NCI-H82 treated with DMSO at 0.1 percent for 48 hours (cell line): ENCODE measurements around the gene HSPH1.
A peak's percentile ranks its signal among the peaks of the same experiment; 100 is the strongest.
"Not testable (repeated sequence)": the region's sequence is repeated elsewhere in the genome, so short reads cannot be mapped to it uniquely, and the experiment has no call there.

ENCODE experiments used
- DNase-seq: peaks from one replicate; lab custom pipeline; 2025; ENCODE audit not compliant: unreplicated experiment; lab: John Stamatoyannopoulos, UW

HSPH1 gene

DNA sequence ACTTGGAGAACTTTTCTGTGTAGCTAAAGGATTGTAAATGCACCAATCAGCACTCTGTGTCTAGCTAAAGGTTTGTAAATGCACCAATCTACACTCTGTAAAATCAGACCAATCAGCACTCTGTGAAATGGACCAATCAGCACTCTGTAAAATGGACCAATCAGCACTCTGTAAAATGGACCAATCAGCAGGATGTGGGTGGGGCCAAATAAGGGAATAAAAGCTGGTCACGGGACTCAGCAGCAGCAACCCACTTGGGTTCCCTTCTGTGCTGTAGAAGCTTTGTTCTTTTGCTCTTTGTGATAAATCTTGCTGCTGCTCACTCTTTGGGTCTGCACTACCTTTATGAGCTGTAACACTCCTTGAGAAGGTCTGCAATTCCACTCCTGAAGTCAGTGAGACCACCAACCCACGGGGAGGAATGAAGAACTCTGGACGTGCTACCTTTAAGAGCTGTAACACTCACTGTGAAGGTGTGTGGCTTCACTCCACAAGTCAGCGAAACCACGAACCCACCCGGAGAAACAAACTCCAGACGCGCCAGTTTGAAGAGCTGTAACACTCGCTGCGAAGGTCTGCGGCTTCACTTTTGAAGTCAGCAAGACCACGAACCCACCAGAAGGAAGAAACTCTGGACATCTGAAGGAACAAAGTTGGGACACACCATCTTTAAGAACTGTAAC, 16.2 kb upstream of the HSPH1 start:
- not testable (repeated sequence) for DNase-seq

DNA sequence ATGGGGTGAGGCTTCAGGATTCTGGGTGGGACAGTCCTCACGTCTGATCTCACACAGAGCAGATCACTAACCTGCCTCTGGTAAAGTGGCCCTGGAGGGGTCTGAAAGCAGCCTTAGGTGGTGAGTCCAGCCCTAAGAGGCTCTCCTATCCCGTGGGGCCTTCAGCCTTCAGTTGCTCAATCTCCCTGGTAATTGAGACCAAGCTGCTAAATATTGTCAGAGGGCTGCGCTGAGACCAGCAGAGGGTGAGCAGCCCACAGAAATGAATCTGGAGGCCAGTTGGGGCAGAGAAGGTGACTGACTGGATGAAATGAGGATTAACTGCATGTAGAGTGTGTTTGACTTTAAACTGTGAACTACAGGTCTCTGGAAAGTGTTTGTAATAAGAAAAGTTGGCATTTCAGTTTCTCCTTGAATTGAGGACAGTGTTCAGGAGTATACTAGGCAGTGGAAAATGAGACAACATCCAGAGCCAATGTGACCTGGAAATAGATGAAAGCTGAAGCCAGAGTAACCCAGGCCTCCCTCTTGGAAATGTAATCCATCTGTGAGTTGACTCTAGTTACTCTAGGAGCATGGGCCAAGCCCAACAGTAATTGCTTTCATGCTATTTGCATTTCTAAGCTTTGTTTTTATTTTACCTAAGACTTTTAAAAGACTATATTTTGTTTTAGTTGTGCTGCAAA, 14.3 kb upstream of the HSPH1 start:
- DNase-seq, result no peak

DNA sequence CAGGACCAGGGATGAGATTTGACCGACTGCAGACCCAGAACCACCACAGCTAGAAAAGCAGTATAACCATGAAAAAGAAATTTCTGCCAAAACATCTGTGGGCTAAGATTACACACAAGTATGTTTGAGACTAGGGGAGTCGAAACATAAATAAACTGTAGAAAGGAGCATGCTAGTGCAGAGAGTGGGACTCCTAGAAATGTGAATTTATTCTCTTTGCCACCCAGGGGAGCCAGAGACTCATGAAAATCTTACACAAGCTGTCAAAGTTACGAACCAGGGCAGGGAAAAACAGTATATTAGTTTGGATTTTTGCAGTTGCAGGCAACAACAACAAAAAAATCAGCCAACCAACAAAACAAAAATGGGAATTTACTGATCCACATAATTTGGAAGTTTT, 12.3 kb upstream of the HSPH1 start:
- DNase-seq, result no peak

DNA sequence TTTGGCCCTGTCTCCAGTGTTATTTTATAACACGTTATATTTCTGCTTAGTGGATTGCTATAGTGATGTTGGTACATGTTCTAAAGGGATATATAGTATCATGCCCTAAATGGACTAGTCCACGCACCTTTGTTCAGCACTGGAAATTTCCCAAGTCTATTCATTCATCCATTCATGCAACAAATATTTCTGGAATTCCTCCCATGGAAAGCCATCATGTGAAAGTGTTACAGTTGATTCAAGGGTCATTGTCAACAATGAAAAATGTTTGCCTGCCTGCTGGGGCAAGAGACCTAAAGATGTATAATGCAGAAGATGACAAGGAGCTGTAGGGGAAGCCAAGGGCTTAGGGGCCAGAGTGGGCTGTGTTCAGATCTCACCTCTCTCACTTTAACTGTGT, 10.8 kb upstream of the HSPH1 start:
- DNase-seq, result no peak

DNA sequence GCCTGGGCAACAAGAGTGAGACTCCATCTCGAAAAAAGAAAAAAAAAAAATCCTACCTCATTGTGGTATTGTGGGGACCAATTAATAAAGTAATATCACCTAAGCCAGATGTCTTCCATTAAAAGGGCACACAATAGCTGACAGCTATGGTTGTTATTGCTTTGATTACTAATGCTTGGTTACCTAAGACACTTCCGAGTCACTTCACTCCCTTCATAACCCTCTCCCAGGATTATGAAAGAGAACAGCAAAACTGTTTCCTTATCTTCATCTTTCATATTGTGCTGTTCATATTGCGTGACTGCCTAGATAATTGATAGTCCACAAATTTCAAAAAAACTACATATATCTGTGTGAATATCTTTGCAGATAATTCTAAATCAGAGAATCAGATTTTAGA, 10.3 kb upstream of the HSPH1 start:
- no peak for DNase-seq

DNA sequence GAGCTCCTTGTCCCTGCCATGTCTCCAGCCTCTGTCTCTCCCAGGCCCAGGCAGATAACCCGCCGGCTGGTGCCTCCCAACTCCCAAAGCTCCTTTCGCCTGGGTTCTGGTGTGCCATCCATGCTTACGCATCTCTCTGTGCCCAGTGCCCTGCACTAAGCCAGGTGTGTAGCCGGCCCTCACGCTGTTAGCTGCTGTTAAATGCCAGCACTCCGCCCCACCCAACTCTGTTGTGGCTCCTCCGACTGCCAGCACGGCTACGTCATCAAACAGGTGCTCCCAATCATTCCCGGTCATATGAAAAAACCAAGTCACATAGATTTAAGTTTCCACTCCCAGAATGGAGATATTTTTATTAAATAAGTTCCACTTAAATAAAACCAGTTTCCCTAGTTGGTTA, 7.0 kb upstream of the HSPH1 start:
- no peak for DNase-seq

DNA sequence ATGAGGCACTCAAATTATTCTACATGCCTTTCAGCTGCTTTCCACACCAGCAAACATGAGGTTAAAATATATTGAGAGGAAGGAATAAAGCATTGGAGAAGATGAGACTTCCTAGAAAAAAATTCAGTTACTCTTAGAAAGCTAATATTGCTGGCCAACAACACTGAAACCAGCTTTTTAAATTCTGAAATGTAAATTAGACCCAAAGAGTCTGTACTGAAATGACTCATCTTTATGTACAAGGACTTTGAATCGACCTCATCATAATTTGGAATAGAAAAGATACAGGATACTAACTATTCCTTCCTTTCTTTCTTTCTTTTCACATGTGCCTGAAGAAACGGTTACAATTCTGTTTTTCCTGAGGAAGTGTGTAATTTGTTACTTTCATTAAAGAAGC, 6.5 kb upstream of the HSPH1 start:
- no peak for DNase-seq

DNA sequence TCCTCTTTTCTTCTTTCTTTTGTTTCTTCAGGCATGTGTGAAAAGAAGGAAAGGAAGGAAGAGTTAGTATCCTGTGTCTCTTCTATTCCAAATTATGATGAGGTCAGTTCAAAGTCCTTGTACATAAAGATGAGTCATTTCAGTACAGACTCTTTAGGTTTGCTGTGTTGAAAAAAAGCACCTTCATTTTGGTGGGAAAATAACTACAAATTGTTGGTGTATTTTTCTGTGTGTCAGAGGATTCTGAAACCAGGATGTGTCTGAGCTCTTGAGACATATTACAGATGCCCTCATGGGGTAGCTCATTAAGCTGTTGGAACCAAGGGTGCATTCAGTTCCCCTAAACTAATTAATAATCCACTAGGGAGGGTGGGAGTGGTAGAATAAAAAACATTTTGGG, 5.8 kb upstream of the HSPH1 start:
- DNase-seq, result no peak

DNA sequence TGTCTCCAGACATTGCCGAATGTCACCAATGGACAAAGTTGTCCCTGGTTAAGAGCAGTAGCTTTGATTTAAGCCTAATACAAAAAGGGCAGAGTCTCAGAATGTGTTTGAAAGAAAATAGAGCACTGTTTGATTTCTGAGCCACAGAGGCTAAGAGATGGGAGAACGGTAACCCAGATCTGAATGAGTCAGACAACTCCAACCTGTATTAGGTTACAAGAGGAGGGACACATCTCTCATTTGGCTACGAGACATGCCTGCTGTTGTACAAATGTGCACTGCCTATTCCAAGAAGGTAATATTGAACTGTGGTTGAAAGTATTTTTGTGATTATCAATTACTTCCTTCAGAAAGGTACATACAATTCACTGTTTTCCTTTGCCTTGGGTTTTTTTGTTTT, 4.9 kb upstream of the HSPH1 start:
- DNase-seq, result no peak

DNA sequence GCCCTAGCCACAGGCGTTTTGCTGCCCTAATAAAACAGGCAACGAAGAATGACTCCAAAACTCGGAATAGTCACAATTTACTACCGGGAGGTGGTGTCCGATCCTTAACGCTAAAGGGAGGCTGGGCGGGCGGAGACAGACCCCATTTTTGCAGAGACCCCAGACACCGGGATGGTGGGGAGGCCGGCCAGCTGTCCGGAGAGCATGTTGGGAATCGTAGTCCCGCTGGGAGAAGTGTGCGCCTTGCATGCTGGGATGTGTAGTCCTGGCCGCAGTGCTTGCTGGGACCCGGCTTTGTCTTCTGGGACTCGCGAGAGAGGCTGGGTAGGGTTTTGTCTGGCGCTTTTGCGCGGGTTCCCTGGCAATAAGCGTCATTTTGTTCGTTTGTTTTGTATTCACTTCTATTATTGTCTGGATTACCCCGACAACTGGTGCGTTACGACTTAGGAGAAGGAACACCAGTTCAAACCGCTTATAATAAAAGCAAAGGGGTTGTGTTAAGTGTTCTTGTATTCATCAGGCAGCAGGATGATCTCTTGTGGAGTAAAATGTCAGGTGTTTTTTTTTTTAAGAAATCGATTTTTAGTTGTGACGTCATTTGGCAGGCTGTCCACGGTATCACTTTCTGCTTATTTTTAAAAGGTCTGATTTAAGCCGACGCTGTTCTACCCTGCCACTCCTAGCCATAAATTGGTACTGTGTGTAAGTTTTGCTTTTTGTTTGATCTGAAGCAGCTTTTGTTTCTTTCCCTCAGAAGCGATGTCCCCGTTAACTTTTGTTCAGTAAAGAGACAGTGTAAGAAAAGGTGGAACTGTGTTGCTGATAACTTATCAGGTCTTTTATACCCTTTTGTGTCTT, 676 bp upstream of the HSPH1 start:
- peak; percentile 96 for DNase-seq

DNA sequence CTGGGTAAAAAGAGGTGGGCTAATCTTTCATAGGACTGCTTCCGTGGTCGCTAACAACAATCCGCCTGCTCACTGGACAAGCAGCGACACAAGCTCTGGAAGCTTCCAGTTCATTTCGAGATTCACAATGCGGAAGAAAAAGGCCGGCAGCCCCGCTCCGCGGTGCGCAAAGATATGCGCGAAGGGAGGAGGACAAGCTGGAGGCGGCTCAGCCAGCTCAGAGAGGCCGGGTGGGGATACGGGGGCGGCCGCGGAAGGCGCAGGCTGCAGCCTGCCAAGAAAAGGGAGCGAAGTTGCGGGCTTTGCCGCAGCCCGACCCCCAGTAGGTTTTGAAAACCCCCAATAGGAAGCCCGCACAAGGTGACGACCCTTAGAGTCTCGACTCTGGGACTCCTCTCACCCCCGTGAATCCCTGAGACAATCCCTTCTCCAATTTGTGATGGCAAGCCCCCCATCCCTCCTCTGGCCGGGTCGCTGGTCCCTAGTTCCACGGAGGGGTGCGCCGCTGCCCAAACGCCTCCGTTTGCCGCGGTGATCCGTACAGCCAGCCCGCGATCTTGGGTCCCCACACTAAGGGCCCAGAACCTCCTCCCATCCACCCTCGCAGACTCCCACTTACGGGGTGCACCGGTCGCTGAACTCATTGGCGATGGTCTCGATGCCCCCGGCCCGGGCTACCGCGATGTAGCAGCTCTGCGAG, 697 bp downstream of the HSPH1 start:
- no peak for DNase-seq

DNA sequence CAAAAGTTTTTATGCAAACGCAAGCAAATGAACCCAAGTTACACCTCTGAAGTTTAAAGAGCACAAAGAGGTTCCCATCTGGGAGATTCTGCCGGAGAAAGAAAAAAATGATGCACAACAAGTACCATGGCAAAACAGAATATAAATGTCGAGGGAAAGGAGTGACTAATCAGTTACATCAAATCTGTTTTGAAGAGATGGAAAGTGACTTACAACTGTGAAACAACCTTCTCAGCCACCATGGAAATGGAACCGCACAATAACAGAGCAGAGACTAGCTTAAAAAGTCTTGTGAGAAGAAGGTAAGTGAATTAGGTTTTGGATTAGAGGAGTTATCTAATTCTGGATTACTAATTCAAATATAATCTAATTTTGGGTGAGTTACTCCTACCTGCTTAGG, 2.4 kb downstream of the HSPH1 start:
- DNase-seq, result peak; percentile 48

DNA sequence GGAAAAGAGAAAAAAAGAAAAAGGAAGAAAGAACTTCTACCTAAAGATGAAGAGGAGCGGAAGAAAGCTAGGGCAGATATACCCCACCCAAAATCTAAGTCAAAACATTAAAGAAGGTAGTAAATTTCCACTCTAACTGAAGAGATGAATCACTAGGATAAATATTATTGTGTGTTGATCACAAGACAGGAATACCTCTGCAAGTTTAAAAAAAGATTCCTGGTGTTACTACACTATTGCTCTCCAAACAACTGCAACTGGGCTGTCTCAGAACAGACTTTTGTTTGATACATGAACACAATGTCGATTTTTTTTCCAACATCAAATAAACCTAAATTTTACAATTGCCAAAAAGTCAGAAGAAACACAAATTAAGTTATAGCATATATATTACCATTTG, 6.8 kb downstream of the HSPH1 start:
- DNase-seq, result no peak

DNA sequence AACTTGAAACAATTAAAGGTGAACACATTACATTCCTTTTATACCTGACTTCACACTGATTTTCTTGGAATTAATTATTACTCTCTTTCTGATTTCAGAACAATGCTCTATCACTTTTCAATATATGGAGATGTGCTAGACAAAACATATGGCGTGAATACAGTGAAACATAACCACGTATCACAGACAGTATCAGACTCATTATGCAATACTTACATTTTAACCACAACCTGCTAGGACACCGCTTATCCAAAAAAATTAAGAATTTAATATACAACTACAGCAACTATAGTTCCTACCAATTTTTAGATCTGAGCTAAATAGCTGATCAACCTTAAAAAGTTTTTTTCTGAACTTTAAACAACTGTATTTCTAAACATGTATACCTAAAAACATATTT, 9.9 kb downstream of the HSPH1 start:
- DNase-seq, result no peak

DNA sequence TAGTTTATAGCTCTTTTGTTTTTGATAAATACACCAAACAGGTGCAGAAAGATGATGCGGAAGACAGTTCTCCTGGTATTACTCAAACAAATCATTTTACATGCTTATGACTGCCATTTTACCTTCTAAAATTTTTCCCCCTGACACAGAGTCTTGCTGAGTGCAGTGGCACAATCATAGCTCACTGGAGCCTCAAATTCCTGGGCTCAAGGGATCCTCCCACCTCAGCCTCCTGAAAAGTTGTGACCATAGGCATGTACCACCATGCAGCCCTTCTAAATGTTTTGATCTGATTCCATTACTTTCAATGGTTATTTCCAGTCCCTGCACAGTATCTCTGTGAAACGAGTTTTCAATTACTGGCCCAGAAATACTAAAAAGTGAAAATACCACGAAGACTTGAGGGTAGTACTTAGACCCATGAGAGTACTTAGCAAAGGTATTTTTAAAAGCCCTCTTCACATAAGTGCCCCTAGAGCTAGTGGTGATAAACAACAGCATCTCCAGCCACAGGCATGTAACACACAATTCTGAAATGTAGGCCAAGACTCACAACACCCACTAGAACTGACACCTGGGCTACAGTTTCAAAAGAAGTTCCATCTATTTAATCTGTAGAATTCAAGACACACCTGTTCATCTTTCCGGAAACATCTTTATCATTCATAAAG, 11.3 kb downstream of the HSPH1 start:
- DNase-seq, result no peak

DNA sequence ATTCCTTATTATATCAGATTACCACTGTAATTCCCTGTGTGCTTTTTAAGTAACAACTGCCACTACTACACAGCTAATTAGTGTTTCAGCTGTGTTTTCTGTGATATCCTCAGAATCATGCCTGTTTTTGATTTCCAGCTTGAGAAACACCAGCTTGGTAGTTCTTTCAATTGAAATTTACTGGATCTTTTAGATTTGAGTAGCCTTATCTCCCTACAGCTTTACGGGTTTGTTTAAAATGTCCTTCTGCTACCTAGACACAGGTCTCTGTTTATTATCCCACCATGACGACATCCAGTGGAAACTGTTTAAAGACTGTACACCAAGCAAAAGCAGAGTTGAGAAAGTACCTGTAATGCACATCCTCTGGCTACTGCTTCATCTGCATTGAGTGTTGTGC, 12.1 kb downstream of the HSPH1 start:
- no peak for DNase-seq

DNA sequence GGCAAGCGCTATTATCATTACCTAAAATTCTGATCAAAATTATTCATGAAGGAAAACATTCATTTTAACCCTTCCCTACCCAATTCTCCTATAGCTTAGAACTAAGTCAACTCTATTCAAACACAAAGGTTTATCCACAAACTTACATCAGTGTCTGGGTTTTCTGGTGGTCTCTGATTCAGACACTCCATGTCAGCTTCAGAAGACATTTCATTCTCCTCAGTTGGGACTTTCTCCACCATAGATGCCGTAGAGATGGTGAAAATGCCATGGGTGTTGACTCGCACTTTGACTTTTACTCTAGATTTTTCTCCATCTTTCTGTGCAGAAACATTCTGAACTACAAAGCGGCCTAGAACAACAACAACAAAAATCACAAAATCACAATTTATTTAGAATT, 16.3 kb downstream of the HSPH1 start:
- DNase-seq, result no peak

DNA sequence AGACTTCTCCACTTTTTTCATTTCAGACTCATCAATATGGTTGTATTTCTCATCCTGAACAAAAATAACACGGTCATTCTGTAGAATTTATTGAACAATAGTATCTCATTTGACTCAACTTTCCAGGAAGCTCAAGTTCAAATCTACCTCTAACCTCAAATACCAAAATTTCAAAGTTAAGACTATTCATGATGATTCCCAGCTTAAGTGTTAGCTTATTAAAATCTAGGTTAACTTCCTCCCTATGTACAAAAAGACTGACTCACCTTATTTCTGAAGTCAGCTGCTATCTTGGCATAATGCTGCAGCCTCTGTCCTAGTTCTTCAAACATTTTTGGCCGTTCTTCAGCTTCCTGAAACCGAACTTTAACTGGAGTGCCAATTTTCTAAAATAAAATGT, 23.2 kb downstream of the HSPH1 start:
- DNase-seq, result no peak

DNA sequence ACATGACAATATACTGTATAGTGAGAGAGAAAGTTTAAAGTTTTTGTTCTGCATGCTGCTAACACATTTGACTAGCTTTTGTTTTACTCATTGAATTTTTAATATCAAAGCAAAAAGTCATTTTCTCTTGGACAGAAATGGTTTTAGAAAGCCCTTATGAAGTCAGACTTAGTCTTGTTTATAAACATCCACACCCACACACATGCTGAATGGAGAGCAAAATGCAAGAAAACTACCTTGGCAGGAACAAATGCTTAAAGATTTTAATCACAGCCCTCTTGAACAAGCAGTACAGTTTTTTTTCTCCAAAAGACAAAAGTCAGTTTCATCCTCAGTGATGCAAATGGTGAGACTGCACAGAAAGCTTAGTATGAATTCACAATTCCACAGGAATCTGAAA, 25.0 kb downstream of the HSPH1 start:
- DNase-seq, result no peak

DNA sequence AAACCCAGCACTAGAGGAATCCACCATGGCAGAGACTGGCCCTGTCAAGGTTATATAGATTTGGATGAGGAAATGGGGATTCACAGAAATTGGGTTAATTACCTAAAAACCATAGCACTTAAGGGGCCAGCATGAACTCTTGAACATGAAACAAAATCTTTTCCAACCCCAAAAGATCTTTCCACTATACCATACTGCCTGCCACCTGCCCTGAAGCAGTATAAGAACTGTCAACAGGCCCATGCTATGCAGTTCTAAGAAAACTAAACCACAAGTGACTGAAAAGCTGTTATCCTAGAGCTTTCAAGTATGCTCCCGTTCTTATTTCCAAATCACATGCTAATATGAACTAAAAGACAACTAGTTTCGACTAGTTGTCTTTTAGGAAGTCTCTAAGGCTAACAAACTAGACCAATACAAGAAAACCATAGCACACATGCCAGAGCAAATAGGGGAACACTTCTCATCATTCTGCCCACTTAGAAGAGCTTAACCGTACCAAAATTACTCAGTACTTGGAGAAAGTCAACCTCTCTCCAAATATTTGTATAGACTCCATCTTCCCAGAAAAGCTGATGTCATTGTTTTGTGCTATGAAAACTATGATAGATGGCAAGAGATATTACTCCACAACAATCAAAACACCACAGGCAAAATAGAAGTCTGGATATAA, 27.5 kb downstream of the HSPH1 start:
- DNase-seq, result no peak
